ENCODE measurements around the gene ANKRD49.

ANKRD49 gene, protein sequence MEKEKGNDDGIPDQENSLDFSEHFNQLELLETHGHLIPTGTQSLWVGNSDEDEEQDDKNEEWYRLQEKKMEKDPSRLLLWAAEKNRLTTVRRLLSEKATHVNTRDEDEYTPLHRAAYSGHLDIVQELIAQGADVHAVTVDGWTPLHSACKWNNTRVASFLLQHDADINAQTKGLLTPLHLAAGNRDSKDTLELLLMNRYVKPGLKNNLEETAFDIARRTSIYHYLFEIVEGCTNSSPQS

DNA sequence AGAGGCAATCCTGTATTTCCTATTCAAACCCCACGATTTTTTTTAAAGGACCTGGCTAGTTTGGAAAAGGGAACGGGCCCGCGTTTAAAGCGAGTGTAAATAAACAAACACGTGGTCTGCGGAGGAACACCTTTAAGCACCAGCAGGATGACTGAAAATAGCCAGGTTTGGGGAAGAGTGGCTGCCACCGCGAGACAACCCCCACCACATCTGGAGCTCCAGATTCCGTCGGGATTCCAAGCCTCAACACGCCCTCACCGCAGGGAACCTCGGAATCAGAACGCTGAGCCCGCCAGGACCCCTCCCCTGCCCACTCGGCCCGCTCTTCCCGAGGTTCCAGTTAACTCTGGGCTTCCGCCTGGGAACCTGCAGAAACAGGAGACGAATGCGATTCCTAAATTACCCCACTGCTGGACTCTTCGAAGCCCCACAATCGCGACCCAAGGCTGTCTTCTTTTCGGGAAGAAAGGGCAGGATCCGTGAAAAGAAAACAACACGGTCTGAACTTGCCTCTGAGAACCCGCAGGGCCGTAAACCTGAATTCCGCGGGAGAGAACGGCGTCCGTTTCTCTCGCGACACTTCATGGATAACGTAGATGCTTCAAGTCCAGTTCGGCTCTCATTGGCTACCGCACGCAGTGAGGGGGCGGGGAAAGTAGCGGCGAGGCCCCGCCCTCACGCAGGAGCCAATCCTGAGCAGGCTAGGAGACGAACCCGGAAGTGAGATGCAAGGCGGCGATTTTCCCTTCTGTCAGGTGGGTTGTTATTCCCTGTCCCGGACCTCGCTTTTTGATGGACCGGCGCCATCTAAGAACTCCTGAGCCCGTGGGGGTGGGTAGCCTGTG is at the start of gene ANKRD49, which contains the start of gene MRE11:
TSS of gene ANKRD49 (plus strand) at position 704 of the 845 bp plus-strand sequence. CDS start 2,710 bp downstream, outside the sequence.
TSS of gene MRE11 (minus strand) at position 564 of the 845 bp plus-strand sequence. CDS start 1,043 bp downstream, outside the sequence.
- in situ Hi-C loops (cut with HindIII; ENCODE audit: low sequenced_read_pairs) = no loop called here

DNA sequence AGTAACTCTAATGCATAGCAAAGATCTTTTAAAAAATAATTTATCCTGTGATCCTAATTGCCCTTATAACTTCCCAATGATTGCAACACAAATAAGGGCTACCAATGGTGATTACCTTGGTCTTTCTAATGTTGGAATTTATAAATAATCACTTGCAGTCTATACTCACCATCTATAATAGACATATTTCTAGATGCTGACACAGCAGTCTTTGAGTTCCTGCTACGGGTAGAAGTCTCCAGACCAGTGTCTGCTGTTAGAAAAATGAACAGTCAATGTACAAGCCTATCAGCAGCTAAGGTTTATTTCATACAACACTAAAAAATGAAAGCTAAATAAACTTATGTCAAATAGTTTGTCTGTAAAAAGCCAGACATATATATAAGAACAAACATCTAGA is 48.1 kb upstream of the ANKRD49 start:
- in situ Hi-C loops (cut with HindIII; ENCODE audit: low sequenced_read_pairs) = loop anchor here (10.0 to 25.0 kb wide), 2 partner anchors 241 to 558 kb away; no protein-coding TSS in a partner anchor

DNA sequence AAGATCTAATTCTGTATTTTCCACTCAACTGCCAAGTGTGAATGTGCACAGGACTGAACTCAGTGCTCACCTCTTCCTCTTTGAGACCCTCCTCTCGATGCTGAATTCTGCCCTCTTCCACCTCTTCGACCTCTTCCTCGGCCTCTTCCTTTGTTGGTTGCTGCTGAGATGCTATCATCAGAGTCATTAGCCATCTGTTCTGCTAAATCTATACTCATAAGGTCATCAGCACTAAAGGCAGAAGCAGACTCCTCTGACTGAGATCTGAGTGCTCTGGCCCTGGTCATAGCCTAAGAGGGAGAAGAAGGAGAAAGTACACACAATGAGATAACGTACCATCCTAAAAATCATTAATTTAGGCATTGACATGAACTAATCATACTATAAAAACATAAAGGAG is 46.6 kb upstream of the ANKRD49 start:
- in situ Hi-C loops (cut with HindIII; ENCODE audit: low sequenced_read_pairs) = loop anchor here (10.0 to 25.0 kb wide), 2 partner anchors 242 to 560 kb away; no protein-coding TSS in a partner anchor

DNA sequence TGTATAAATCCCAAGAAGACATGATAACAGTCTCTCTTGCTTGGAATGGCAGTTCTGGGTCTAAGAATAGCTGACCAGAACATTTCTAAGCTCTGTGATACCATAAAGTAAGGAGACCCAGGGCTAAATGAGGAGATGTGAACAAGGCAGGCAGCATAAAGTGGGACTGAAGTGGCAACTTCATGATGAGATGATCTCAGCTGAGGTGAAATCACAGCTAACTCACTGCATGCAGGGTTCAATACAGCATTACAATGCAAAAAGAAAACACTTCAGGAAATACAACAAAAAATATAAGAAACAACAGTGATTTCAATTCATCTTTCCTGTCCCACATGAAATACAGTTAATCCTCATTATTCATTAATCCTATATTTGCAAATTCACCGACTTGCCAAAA is 44.8 kb upstream of the ANKRD49 start:
- in situ Hi-C loops (cut with HindIII; ENCODE audit: low sequenced_read_pairs) = loop anchor here (10.0 to 25.0 kb wide), 2 partner anchors 244 to 562 kb away; no protein-coding TSS in a partner anchor

DNA sequence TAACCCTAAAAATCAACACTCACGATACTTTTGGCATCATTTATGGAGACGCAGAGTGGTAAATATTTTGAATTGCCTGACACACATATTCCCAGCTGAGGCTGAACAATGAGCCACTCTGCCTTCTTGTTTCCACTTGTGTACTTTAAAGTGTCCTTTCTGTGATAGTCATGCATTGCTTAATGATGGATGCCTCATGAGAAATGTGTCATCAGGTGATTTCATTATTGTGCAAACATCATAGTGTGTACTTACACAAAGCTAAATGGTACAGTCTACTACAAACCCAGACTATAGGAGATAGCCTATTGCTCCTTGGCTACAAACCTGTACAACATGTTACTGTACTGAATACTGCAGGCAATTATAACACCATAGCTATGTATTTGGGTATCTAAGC is 44.3 kb upstream of the ANKRD49 start:
- in situ Hi-C loops (cut with HindIII; ENCODE audit: low sequenced_read_pairs) = loop anchor here (10.0 to 25.0 kb wide), 2 partner anchors 245 to 562 kb away; no protein-coding TSS in a partner anchor

GRCh38 chr11:94450048-94450447 is 43.7 kb upstream of the ANKRD49 start:
- in situ Hi-C loops (cut with HindIII; ENCODE audit: low sequenced_read_pairs) = loop anchor here (5.0 kb wide), 1 partner anchor 47 kb away; no protein-coding TSS in a partner anchor

- in situ Hi-C loops (cut with HindIII; ENCODE audit: low sequenced_read_pairs) = loop anchor here (5.0 kb wide), 1 partner anchor 44 kb away; no protein-coding TSS in a partner anchor
Measured at GRCh38 chr11:94452988-94453387, 40.8 kb upstream of the ANKRD49 start.

GRCh38 chr11:94454301-94454700 is 39.5 kb upstream of the ANKRD49 start:
- in situ Hi-C loops (cut with HindIII; ENCODE audit: low sequenced_read_pairs) = loop anchor here (5.0 kb wide), 1 partner anchor 43 kb away; no protein-coding TSS in a partner anchor

DNA sequence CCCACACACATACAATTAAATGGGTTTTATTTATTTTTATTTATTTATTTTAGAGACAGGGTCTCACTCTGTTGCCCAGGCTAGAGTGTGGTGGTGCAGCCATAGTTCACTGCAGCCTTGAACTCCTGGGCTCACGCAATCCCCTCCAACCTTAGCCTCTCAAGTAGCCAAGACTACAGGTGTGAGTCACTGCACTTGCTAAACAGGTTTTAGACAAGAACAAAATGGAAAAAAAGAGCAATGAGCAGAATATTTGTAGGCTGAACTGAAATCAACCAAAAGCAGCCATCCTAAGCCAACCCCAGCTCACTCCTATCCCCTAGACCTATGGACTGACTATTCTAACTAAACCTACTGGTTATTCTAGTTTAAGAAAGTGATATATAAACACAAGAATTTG is 37.9 kb upstream of the ANKRD49 start:
- in situ Hi-C loops (cut with HindIII; ENCODE audit: low sequenced_read_pairs) = no loop called here

- in situ Hi-C loops (cut with HindIII; ENCODE audit: low sequenced_read_pairs) = no loop called here
Measured at GRCh38 chr11:94457118-94458029, 36.4 kb upstream of the ANKRD49 start.

GRCh38 chr11:94459576-94459975 is 34.2 kb upstream of the ANKRD49 start:
- in situ Hi-C loops (cut with HindIII; ENCODE audit: low sequenced_read_pairs) = no loop called here

DNA sequence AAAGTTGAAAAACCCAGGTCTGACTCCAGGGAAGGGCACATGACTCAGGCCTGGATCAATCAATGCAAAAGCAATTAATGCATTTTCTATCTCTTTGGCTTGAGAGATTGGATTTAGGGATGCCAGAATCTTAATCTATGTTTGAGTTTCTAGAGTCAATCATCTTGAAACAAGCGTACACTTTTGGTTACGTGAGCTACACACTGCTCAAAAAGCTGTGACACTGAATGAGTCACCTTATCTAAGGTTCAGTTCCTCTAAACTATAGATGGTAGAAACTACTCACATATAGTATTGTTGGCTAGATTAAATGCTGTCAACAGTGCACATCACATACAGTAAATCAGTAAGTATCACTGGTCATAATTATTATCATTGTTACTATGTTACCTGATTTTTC is 24.4 kb upstream of the ANKRD49 start:
- in situ Hi-C loops (cut with HindIII; ENCODE audit: low sequenced_read_pairs) = no loop called here

GRCh38 chr11:94472916-94473799 is 20.6 kb upstream of the ANKRD49 start:
- in situ Hi-C loops (cut with HindIII; ENCODE audit: low sequenced_read_pairs) = no loop called here

GRCh38 chr11:94477624-94478023 is 16.2 kb upstream of the ANKRD49 start:
- in situ Hi-C loops (cut with HindIII; ENCODE audit: low sequenced_read_pairs) = no loop called here

GRCh38 chr11:94481342-94481741 is 12.4 kb upstream of the ANKRD49 start:
- in situ Hi-C loops (cut with HindIII; ENCODE audit: low sequenced_read_pairs) = no loop called here

GRCh38 chr11:94486068-94486467 is 7.7 kb upstream of the ANKRD49 start:
- in situ Hi-C loops (cut with HindIII; ENCODE audit: low sequenced_read_pairs) = no loop called here

- in situ Hi-C loops (cut with HindIII; ENCODE audit: low sequenced_read_pairs) = no loop called here
Measured at GRCh38 chr11:94494126-94494680, 419 bp downstream of the ANKRD49 start.

DNA sequence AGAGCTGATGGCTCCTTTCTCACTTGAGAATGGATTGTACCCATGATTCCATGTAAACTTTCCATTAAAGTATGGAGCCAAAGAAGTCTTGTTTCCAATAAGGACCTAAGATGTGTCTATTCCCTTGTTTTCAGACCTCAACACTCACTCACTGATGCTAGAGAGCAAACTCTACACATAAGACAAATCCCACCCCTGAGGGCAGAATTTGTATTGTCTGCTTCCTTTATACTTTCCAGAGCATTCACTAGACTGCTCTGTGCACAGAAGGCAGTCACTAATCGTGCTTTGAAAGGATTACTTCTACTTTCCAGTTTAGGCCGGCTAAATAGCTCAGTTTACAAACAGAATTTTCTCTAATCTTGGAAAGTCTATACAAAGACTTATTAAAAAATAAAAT is 6.4 kb downstream of the ANKRD49 start:
- in situ Hi-C loops (cut with HindIII; ENCODE audit: low sequenced_read_pairs) = no loop called here

- in situ Hi-C loops (cut with HindIII; ENCODE audit: low sequenced_read_pairs) = no loop called here
Measured at GRCh38 chr11:94501522-94501921, 7.7 kb downstream of the ANKRD49 start.

All from endothelial cell of hepatic sinusoid (primary cell).